ENCODE measurements around the gene CAPZB.

CAPZB gene

GRCh38 chr1:19376428-19377372 lies 108.6 kb downstream of the CAPZB start:
- Histone ChIP-seq H3K4me1 (ENCODE audit: control insufficient read depth in 1 of 2, insufficient read depth in 2 of 2, low read length in 2 of 2) (peaks cover 0 to 15% of the 10 kb centered on the region in 2 donors), H3K36me3 (ENCODE audit: control insufficient read depth in 1 of 2, insufficient read depth in 2 of 2, low read length in 2 of 2) (peaks cover 41 to 60% of the 10 kb centered on the region in 2 donors), H3K27ac (ENCODE audit: low read length) (no peak overlapping the region), H3K4me3 (ENCODE audit: low read depth in 1 of 2, low read length in 2 of 2) (no peak overlapping the region), H3K27me3 (ENCODE audit: low read depth, low read length) (no peaks in the 10 kb centered on the region), H3K9me3 (ENCODE audit: control insufficient read depth in 1 of 2, low read length in 2 of 2) (no peaks in the 10 kb centered on the region)

- Histone ChIP-seq H3K27ac (ENCODE audit: low read length) (no peak overlapping the region), H3K4me1 (ENCODE audit: control insufficient read depth in 1 of 2, insufficient read depth in 2 of 2, low read length in 2 of 2) (peaks cover 0 to 14% of the 10 kb centered on the region in 2 donors), H3K36me3 (ENCODE audit: control insufficient read depth in 1 of 2, insufficient read depth in 2 of 2, low read length in 2 of 2) (peaks cover 41 to 62% of the 10 kb centered on the region in 2 donors), H3K4me3 (ENCODE audit: low read depth in 1 of 2, low read length in 2 of 2) (no peak overlapping the region), H3K27me3 (ENCODE audit: low read depth, low read length) (no peaks in the 10 kb centered on the region), H3K9me3 (ENCODE audit: control insufficient read depth in 1 of 2, low read length in 2 of 2) (no peaks in the 10 kb centered on the region)
These were observed 109.5 kb downstream of the CAPZB start for GRCh38 chr1:19375631-19376400.

- Histone ChIP-seq H3K9me3 (ENCODE audit: control insufficient read depth in 1 of 2, low read length in 2 of 2) (no peaks in the 10 kb centered on the region), H3K27me3 (ENCODE audit: low read depth, low read length) (no peaks in the 10 kb centered on the region), H3K4me1 (ENCODE audit: control insufficient read depth in 1 of 2, insufficient read depth in 2 of 2, low read length in 2 of 2) (peaks cover 0 to 14% of the 10 kb centered on the region in 2 donors), H3K36me3 (ENCODE audit: control insufficient read depth in 1 of 2, insufficient read depth in 2 of 2, low read length in 2 of 2) (peaks cover 38 to 60% of the 10 kb centered on the region in 2 donors), H3K4me3 (ENCODE audit: low read depth in 1 of 2, low read length in 2 of 2) (no peak overlapping the region), H3K27ac (ENCODE audit: low read length) (no peak overlapping the region)
These were observed 110.4 kb downstream of the CAPZB start for GRCh38 chr1:19374926-19375325.

- Histone ChIP-seq H3K27ac (ENCODE audit: low read length) (no peak overlapping the region), H3K4me1 (ENCODE audit: control insufficient read depth in 1 of 2, insufficient read depth in 2 of 2, low read length in 2 of 2) (peaks cover 0 to 14% of the 10 kb centered on the region in 2 donors)
These were observed 111.1 kb downstream of the CAPZB start for GRCh38 chr1:19374083-19374801.

GRCh38 chr1:19373211-19374082 lies 111.9 kb downstream of the CAPZB start:
- H3K4me1 ChIP-seq (ENCODE audit: control insufficient read depth in 1 of 2, insufficient read depth in 2 of 2, low read length in 2 of 2) = peaks cover 0 to 14% of the 10 kb centered on the region in 2 donors
- H3K4me3 ChIP-seq (ENCODE audit: low read depth in 1 of 2, low read length in 2 of 2) = no peak overlapping the region
- peaks cover 36 to 58% of the 10 kb centered on the region in 2 donors for H3K36me3 ChIP-seq (ENCODE audit: control insufficient read depth in 1 of 2, insufficient read depth in 2 of 2, low read length in 2 of 2)
- H3K27ac ChIP-seq (ENCODE audit: low read length) = no peak overlapping the region
- no peaks in the 10 kb centered on the region for H3K27me3 ChIP-seq (ENCODE audit: low read depth, low read length)
- H3K9me3 ChIP-seq (ENCODE audit: control insufficient read depth in 1 of 2, low read length in 2 of 2) = no peaks in the 10 kb centered on the region

More at GRCh38 chr1:19374083-19374801, 111.1 kb downstream of the CAPZB start:
- H3K4me3 ChIP-seq (ENCODE audit: low read depth in 1 of 2, low read length in 2 of 2) = no peak overlapping the region
- no peaks in the 10 kb centered on the region for H3K27me3 ChIP-seq (ENCODE audit: low read depth, low read length)
- peaks cover 36 to 58% of the 10 kb centered on the region in 2 donors for H3K36me3 ChIP-seq (ENCODE audit: control insufficient read depth in 1 of 2, insufficient read depth in 2 of 2, low read length in 2 of 2)
- no peaks in the 10 kb centered on the region for H3K9me3 ChIP-seq (ENCODE audit: control insufficient read depth in 1 of 2, low read length in 2 of 2)

- Histone ChIP-seq H3K36me3 (ENCODE audit: control insufficient read depth in 1 of 2, insufficient read depth in 2 of 2, low read length in 2 of 2) (peaks cover 27 to 50% of the 10 kb centered on the region in 2 donors), H3K27ac (ENCODE audit: low read length) (peak overlapping the region; percentile 11), H3K9me3 (ENCODE audit: control insufficient read depth in 1 of 2, low read length in 2 of 2) (no peaks in the 10 kb centered on the region), H3K27me3 (ENCODE audit: low read depth, low read length) (no peaks in the 10 kb centered on the region), H3K4me1 (ENCODE audit: control insufficient read depth in 1 of 2, insufficient read depth in 2 of 2, low read length in 2 of 2) (peaks cover 0 to 20% of the 10 kb centered on the region in 2 donors), H3K4me3 (ENCODE audit: low read depth in 1 of 2, low read length in 2 of 2) (no peak overlapping the region)
These were observed 112.7 kb downstream of the CAPZB start for GRCh38 chr1:19372602-19373001.

- Histone ChIP-seq H3K36me3 (ENCODE audit: control insufficient read depth in 1 of 2, insufficient read depth in 2 of 2, low read length in 2 of 2) (peaks cover 22 to 45% of the 10 kb centered on the region in 2 donors), H3K9me3 (ENCODE audit: control insufficient read depth in 1 of 2, low read length in 2 of 2) (no peaks in the 10 kb centered on the region), H3K27ac (ENCODE audit: low read length) (peak overlapping the region; percentile 11), H3K4me1 (ENCODE audit: control insufficient read depth in 1 of 2, insufficient read depth in 2 of 2, low read length in 2 of 2) (peaks cover 0 to 24% of the 10 kb centered on the region in 2 donors), H3K27me3 (ENCODE audit: low read depth, low read length) (no peaks in the 10 kb centered on the region), H3K4me3 (ENCODE audit: low read depth in 1 of 2, low read length in 2 of 2) (no peak overlapping the region)
These were observed 113.2 kb downstream of the CAPZB start for GRCh38 chr1:19372136-19372514.

GRCh38 chr1:19371226-19372135 lies 113.9 kb downstream of the CAPZB start:
- Histone ChIP-seq H3K4me3 (ENCODE audit: low read depth in 1 of 2, low read length in 2 of 2) (no peak overlapping the region), H3K36me3 (ENCODE audit: control insufficient read depth in 1 of 2, insufficient read depth in 2 of 2, low read length in 2 of 2) (peaks cover 16 to 39% of the 10 kb centered on the region in 2 donors), H3K27ac (ENCODE audit: low read length) (no peak overlapping the region), H3K9me3 (ENCODE audit: control insufficient read depth in 1 of 2, low read length in 2 of 2) (no peaks in the 10 kb centered on the region), H3K27me3 (ENCODE audit: low read depth, low read length) (no peaks in the 10 kb centered on the region), H3K4me1 (ENCODE audit: control insufficient read depth in 1 of 2, insufficient read depth in 2 of 2, low read length in 2 of 2) (peaks cover 0 to 24% of the 10 kb centered on the region in 2 donors)

- Histone ChIP-seq H3K4me3 (ENCODE audit: low read depth in 1 of 2, low read length in 2 of 2) (no peak overlapping the region), H3K27me3 (ENCODE audit: low read depth, low read length) (no peaks in the 10 kb centered on the region), H3K27ac (ENCODE audit: low read length) (no peak overlapping the region), H3K9me3 (ENCODE audit: control insufficient read depth in 1 of 2, low read length in 2 of 2) (no peaks in the 10 kb centered on the region), H3K36me3 (ENCODE audit: control insufficient read depth in 1 of 2, insufficient read depth in 2 of 2, low read length in 2 of 2) (peaks cover 11 to 31% of the 10 kb centered on the region in 2 donors), H3K4me1 (ENCODE audit: control insufficient read depth in 1 of 2, insufficient read depth in 2 of 2, low read length in 2 of 2) (peaks cover 0 to 24% of the 10 kb centered on the region in 2 donors)
These were observed 114.7 kb downstream of the CAPZB start for GRCh38 chr1:19370453-19371170.

All from muscle layer of duodenum (tissue), 2 donors.